ENCODE results near the gene DNAJB6. TPM values are rescaled to one million over a fixed set of nuclear protein-coding genes. Genes with fewer than 3 reads are reported as not detected.
A peak's percentile ranks its signal among the peaks of the same experiment; 100 is the strongest.

The DNAJB6 gene
- total RNA-seq, 1 donor from 2014 or later: 193 TPM

DNA sequence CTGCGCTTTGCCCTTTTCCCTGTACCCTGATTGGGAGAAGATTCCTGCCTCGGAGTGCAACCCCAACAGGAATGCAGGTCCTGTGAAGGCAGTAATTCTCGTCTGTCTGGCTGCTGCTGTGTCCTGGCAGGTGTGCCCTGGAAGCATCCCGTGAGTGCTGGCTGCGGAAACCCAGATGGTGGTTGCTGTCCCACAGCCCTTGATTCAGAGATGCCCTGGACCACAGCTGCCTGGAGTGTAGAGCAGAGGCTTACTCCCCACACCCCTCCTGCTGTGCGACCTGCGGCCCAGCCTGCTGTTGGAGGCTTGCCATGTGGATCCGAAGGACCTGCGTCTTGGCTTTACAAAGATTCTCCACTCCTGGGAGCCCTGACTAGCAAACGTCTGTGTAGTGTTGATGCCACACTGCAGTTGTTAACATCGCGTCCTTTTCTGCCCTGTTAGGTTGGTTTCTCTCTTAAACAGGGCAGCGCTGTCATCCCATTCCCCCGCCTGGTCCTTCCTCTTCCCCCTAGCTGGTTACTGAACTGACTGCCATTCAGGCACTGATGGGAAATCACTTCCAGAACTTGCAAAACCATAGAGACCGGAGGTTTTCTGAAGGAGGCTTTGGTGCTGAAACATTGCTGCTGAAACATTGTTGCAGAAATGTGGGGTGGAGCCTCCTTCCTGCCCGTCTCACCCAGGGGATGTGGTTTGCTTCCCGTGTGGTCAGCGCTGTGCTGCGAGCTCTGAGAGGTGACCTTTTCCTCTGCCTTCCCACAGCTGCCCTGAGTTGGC lies 53.3 kb downstream of the DNAJB6 start:
- ATAC-seq (peak; percentile 34), DNase-seq (peak; percentile 35)
- intact Hi-C loops (cut with micrococcal nuclease): no loop called here

DNA sequence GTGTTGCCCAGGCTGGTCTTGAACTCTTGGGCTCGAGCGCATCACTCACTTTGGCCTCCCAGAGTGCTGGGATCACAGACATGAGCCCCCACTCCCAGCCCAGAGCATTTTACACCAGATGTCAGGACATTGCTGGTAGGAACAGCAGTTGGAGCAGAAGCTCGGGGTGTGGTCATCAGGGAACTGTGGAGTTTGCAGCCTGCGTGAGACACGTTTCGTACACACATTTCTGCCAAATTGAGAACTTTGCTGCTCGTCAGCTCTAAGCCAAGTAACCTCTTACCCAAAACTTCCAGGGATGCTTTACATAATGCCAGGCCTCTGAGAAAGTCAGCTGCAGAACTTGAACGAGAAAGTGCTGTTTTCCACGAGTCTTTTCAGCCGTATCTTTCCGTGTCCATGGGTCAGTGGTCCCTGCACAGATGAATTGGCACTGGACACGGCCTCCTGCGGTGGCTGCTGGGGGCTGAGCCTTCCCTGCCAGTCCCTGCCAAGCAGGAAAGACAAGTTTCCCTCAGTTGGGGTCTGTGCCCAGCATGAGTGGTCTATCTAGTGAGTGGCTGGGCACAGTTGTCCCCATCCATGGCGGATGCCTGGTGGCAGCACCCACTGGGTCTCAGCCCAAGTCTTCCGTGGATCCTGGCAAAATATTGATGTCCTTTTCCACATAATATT lies 54.4 kb downstream of the DNAJB6 start:
- no peak for ATAC-seq
- peak; percentile 21 for DNase-seq
- intact Hi-C loops (cut with micrococcal nuclease): no loop called here

DNA sequence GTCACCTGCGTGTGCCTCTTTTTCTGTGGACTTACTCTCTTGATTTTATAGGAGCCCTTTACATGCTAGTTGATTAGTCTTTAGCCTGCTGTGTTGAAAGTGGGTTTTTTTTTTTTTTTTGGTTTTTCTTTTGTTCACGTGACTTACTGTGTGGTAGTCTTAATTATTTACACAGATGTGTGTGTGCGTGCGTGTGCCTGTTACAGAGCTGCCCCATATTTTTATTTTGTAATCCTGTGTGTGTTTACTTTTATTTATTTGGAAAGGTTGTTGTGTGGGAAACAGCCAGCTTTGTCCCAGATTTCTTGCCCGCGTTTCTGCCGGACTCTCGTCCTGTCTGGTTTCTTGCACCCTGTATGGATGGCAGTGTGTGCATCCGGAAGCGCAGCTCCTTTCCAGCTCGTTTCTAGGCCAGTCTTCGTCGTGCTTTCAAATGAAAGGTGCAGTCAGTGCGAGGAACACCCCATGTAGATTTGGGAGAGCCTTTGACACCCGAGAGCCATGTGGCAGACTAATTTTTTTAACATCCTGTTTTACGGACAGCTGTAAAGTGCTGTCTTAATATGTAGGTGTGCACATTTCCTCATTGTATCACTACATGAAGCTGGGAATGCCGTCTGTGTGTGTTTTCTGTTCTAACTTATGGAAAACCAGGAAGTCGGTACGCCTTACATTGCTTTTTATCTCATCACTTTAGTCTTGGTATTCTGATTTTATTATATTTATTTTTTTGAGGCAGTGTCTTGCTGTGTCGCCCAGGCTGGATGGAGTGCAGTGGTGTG lies 55.6 kb downstream of the DNAJB6 start:
- intact Hi-C loops (cut with micrococcal nuclease): no loop called here
- ATAC-seq (no peak), DNase-seq (no peak)

DNA sequence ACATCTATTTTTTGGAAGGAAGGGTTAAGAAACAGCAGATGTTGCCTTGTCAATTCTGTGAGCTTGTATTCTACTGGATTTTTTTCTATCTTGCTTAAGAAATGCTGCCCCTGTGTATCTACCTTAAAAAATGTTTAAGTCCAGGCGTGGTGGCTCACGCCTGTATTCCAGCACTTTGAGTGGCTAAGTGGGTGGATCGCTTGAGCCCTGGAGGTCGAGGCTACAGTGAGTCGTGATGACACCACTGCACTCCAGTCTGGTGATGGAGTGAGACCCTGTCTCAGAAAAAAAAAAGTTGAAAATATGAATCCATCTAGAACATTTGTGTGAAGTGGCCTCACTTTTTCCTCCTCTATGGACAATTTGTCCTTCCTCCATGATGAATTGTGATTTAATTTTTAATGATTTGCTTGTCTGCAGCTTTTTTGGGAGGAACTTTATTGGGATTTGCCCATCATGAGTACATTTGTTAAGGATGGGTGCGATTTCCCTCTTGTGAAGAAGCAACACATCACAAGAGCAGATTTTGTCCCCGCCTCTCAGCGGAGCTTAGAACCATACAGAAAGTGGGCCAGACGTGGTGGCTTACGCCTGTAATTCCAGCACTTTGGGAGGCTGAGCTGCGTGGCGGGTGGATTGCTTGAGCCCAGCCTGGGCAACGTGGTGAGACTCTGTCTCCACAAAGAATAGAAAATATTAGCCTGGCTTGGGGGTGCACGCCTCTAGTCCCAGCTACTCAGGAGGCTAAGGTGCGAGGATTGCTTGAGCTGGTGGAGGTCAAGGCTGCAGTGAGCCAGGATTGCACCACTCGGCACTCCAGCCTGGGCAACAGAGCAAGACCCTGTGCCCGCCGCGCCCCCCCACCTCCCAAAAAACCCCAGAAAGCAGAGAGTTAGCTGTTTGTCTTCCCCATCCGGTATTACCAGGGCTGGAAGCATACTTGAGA lies 57.7 kb downstream of the DNAJB6 start:
- intact Hi-C loops (cut with micrococcal nuclease): no loop called here

DNA sequence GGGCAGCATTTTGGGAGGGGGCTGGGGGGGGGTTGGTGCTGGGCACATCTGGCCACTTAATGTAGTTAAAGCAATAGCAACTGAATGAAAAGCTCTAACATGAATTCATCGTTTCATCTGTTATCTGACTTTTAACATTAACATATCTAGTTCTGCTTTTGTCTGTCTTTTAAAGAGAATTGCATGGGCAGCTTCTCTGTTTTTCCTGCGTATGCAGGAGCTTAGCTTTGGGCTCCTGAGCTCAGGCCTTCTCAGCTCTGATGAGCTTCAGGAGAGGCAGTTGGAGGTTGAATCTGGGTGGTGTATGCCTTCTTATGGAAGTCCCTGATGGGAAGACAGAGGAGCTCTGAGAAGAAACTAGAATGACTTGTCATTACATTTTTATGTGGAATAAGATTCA lies 58.4 kb downstream of the DNAJB6 start:
- intact Hi-C loops (cut with micrococcal nuclease): no loop called here
- ATAC-seq (no peak), DNase-seq (no peak)

More for the DNA sequence above, 57.7 kb downstream of the DNAJB6 start:
- DNase-seq: no peak
- no peak for ATAC-seq

DNA sequence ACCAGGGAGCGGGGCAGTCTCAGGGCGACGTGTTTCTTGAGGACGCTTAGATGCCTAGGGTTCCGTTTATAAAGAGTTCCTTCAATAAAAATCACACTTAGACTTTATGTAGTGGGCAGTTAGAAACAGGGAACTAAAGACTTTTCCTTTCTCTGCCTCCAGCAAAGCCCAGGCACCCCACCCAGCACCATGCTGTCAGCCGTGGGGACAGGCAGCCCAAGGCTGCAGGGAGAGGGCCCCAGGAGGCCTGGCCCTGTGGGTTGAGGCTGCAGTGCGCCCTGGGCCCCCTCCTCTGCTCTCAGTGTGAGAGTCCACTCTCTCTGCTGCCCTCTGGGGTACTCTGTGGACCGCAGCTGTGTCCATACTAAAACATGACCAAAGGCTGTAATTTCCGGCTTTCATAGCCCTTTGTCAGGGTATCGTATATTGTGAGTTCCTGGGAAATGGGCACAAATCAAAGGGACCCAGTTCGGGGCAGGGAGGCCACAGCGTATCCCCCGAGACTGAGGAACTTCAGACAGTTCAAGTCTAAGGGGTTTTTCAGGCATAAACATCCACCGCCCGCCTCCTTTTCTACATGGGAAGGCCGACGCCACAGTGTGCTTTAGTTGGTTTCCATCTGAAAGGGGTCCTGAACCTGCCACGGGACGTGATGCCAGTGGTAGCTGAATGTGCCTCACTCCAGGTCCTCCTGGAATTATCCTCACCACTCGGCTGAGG lies 59.7 kb downstream of the DNAJB6 start:
- DNase-seq (peak; percentile 29), ATAC-seq (no peak)
- intact Hi-C loops (cut with micrococcal nuclease): no loop called here

DNA sequence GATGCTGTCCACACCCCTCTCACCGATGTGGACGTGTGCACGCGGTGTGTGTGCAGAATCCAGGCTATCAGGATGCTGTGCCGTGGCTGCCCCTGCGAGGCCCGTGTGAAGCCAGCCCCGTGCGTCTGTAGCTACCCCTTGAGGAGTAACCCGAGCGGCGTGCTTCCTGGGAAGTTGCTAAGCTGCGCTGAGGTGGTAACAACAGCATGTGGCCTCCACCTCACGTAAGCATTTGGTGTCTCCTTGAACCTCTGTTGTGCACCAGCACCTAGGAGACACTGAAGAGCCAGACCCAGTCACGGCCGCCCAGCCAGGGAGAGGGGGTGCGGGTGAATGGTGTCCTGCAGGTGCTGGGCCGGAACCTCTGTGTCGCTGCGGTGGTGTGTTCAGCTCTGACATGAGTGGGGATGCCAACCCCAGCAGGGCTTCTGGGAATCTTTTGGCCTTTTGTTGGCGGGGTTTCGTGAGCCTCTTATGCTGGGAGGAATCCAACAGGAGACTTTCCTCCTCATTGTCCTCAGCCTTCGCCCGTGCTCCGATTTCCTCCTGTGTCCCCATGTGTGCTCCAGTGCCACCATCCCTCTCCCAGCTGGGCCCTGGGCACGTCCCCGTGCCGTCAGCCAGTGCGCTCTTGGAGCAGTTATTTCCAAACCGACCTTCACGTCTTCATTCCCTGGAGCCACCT lies 60.4 kb downstream of the DNAJB6 start:
- ATAC-seq (peak; percentile 13), DNase-seq (no peak)
- intact Hi-C loops (cut with micrococcal nuclease): no loop called here

DNA sequence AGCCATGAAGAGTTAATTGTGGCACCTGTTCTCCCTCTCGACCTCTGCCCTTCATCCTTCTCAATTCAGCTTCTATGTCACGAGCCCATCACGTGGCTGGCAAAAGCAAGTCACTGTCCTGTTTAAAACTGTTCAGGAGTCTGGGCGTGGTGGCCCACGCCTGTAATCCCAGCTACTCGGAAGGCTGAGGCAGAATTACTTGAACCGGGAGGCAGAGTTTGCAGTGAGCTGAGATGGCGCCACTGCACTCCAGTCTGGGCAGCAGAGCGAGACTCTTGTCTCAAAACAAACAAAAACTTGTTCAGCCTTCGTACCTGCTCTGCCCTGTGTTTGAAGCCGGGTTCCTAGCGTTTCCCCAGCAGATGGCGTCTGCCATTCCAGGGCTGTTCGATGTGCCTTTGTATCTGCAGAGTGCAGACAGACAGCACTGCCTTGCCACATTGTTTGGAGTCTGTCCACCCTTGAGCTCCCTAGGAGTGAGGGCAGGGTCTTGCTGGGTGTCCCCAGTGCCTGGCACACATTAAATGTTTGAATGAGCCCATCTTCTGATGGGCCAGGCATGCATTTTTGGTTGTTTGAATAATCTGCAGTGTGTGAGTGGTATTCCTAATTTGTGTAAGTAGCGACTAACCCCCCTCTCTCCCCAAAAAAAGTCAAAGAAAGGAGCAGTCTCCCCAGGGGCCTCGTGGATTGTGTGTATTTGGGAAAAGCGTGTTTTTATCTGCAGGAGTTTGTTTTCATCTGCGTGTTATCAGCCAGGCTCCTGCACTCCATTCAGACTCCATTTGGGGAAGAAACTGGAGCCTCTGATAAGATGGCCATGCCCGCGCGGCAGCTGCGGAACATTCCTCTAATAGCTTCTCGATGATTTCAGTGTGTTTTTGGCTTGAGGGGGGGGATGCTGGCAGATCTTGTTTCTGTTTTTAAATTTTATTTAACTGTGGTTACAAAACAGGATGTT lies 61.2 kb downstream of the DNAJB6 start:
- intact Hi-C loops (cut with micrococcal nuclease): no loop called here
- peak; percentile 78 for ATAC-seq

DNA sequence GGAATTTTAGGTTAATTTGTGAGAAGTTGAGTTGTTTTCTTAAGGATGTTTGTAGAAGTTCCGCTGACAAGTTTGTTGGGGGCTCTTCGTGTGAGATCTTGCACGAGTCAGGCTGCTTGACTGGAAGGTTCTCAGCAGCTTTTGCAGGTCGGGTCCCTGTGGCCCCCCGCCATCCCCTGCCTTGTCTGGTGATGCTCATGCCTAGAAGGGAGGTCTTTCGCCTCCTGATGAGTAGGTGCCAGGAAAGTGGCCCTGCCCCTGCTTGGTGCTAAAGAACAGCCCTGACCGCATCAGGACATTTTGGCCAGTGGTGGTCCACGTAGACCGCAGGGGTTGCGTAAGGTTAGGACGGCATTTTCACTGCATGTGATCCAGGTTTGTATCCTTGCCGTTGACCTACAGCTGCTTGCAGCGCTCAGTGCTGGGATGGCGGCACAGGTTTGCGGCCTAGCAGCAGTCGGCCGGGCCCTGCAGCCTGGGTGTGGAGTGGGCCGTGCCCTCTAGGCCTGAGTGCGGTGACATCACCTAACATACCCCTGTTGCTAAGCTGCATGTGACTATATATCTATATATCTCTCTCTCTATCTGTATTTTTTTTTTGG lies 62.4 kb downstream of the DNAJB6 start:
- no peak for DNase-seq
- intact Hi-C loops (cut with micrococcal nuclease): no loop called here

More for the DNA sequence above, 61.2 kb downstream of the DNAJB6 start:
- peak; percentile 77 for DNase-seq

DNA sequence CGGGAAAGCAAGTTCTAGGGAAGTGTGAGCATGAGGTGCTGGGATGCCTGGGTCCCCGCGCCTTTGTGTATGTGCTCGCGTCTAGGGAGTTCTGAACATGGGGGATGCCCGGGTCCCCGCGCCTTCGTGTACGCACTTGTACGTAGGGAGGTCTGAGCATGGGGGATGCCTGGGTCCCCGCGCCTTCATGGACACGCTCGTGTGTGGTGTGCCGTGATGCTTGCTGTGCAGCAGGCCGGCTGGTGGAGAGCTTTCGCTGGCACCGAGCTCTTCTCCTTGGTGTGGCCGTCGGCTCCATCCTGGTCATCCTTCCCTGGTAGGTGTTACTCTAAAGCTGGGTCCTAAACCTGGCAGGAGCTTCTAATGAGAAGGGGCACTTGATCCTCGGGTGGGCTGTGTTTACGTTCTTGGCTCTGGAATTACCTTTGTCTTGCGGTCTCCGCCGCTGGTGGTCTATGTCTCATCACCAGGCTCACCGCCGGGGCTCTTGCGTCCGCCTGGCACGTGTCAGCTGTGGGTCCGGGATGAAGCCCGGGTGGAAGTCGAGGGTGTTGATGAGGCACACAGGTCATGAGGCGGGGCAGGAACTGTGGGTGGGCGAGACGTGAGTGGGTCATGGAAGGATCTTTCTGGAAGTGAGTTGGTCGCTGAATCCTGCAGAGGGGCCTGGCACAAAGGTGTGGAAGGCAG lies 63.5 kb downstream of the DNAJB6 start:
- no peak for ATAC-seq
- no peak for DNase-seq
- intact Hi-C loops (cut with micrococcal nuclease): no loop called here

More for the DNA sequence above, 62.4 kb downstream of the DNAJB6 start:
- ATAC-seq: no peak

DNA sequence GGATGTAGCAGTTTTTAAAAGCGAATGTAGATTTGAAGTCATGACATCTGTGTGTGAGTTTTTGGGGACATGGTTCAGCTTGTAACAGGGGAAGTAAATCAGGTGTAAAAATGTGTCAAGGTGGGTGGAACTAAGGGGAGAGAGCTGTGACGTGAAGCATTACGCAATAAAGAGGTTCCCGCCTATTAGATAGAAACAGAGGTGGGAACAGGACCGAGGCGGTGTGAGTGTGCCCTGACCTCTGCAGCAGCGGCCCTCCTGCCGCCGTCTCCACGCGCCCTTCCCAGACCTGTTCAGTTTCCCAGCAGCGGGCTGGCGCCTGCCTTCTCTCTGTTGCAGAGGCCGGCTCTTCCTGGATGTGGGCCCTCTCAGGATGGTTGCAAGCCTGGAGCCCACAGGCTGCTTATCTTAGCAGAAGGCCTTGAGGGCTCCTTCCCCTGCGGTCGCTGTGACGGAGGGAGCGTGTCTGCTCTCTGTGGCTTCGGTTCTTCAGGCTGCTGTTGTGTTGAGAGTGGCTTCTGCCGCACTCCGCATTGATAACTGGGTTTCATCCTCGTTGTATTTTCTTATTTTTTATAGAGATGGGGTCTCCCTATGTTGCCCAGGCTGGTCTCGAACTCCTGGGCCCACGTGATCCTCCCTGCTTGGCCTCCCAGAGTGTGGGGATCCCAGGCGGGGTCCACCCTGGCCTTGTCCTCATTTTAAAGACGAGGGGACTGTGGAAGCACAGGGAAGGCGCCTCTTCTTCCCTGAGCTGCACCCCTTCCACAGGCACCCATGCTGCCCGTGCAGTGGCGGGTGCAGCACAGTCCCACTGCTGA lies 65.0 kb downstream of the DNAJB6 start:
- intact Hi-C loops (cut with micrococcal nuclease): no loop called here
- ATAC-seq (no peak), DNase-seq (no peak)

DNA sequence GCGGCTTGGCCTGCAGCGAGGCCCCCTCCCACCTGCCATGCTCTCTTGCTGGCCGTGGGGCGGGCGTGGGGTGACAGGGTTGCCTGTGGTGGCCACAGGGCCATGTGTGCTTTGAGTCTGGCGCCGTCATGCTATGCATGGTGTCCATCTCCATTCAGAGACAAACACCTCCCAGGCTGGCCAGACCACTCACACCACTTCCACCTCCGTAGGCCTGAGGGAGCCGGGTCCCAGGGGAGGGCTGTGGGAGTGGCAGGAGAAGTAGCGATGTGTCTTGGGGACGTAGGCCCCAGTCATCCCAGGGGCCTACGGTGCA lies 65.5 kb downstream of the DNAJB6 start:
- intact Hi-C loops (cut with micrococcal nuclease): no loop called here
- ATAC-seq (no peak), DNase-seq (no peak)

DNA sequence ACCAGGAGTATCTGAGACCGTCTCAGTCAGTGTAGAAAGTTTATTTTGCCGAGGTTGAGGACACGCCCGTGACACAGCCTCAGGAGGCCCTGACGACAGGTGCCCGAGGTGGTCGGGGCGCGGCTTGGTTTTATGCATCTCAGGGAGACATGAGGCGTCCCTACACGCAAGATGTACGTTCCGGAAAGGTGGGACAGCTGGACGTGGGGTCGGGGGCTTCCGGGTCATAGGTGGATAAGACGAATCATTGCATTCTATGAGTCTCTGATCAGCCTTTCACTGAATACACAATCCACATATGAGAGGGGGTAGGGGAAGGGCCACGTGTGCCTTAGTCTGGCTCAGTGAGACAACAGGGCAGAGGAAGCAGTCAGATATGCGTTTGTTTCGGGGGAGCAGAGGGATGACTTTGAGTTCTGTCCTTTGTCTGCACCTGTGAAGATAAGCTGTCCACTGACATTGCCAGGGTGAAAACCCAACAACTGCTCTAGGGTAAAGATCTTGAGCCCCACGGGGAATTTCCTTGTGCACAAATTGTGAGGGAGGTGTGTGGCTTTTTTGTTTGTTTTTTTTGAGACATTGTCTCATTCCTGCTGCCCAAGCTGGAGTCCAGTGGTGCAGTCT lies 66.2 kb downstream of the DNAJB6 start:
- DNase-seq (no peak), ATAC-seq (peak; percentile 5)
- intact Hi-C loops (cut with micrococcal nuclease): no loop called here

DNA sequence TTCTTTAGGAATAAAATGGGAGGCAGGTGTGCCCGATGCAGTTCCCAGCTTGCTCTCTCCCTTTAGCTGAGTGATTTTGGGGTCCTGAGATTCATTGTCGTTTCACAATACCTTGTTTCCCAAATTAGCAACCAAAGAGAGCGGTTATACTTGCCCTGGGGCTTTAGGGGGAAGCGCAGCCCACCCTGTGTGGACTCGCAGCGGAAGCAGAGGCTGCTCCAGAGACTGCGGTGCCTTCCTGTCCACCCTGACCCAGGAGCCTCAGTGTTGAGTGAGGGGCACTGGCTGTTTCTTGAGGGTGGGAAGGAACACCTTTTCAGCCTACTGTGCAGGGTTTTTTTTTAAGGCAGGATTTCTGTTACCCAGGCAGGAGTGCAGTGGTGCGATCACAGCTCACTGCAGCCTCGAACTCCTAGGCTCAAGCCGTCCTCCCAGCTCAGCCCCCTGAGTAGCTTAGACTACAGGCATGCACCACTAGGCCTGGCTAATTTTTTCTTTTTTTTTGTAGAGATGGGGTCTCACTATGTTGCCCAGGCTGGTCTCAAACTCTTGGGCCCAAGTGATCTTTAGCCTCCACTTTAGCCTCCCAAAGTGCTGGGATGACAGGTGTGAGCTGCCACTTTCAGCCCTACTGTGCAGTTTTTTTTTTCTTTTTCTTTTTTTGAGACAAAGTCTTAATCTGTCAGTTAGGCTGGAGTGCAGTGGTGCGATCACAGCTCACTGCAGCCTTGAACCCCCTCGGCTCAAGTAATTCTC lies 67.0 kb downstream of the DNAJB6 start:
- ATAC-seq (no peak), DNase-seq (no peak)
- intact Hi-C loops (cut with micrococcal nuclease): no loop called here
